T-helper 2 cell treated with Interferon-gamma antibody and Interleukin-4, amounts not matched to agents 5 μg/mL and 100 μg/mL, for 36 hours (primary cell): Measurements from ENCODE around the gene ATOH7.

Experiments used
- DNase-seq: peaks from one replicate; pipeline ENCODE4 v3.0.0; 2021; ENCODE audit warnings: low spot score
- H3K27ac Mint-ChIP-seq: one replicate; pipeline ENCODE4 v1.8.0; 2021; ENCODE audit warnings: mild to moderate bottlenecking, mixed read lengths
- H3K27me3 Mint-ChIP-seq: one replicate; pipeline ENCODE4 v1.8.0; 2021; ENCODE audit warnings: low read depth, mixed read lengths
- H3K36me3 Mint-ChIP-seq: one replicate; pipeline ENCODE4 v1.8.0; 2021; ENCODE audit warnings: low read depth, mixed read lengths
- H3K4me1 Mint-ChIP-seq: one replicate; pipeline ENCODE4 v1.8.0; 2021; ENCODE audit warnings: low read depth, mixed read lengths
- H3K4me3 Mint-ChIP-seq: one replicate; pipeline ENCODE4 v1.8.0; 2022; ENCODE audit warnings: mild to moderate bottlenecking, moderate library complexity, mixed read lengths
- H3K9me3 Mint-ChIP-seq: one replicate; pipeline ENCODE4 v1.8.0; 2021; ENCODE audit warnings: mixed read lengths

Gene ATOH7

GRCh38 chr10:68184546-68184945 is 47.4 kb downstream of the ATOH7 start:
- Mint-ChIP-seq H3K9me3 (no peaks in the 10 kb centered on the region), H3K4me3 (no peak overlapping the region), H3K27ac (no peak overlapping the region), H3K4me1 (no peaks in the 10 kb centered on the region), H3K27me3 (peaks cover 21% of the 10 kb centered on the region), H3K36me3 (no peaks in the 10 kb centered on the region)
- no peak for DNase-seq
